ENCODE measurements around the gene DEFB119.

GRCh38 chr20:31403886-31404285 is 13.5 kb upstream of the DEFB119 start:
- TF ChIP-seq, protein P1, sequence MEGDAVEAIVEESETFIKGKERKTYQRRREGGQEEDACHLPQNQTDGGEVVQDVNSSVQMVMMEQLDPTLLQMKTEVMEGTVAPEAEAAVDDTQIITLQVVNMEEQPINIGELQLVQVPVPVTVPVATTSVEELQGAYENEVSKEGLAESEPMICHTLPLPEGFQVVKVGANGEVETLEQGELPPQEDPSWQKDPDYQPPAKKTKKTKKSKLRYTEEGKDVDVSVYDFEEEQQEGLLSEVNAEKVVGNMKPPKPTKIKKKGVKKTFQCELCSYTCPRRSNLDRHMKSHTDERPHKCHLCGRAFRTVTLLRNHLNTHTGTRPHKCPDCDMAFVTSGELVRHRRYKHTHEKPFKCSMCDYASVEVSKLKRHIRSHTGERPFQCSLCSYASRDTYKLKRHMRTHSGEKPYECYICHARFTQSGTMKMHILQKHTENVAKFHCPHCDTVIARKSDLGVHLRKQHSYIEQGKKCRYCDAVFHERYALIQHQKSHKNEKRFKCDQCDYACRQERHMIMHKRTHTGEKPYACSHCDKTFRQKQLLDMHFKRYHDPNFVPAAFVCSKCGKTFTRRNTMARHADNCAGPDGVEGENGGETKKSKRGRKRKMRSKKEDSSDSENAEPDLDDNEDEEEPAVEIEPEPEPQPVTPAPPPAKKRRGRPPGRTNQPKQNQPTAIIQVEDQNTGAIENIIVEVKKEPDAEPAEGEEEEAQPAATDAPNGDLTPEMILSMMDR (IDR thresholded peaks at IDR 0.05; ENCODE audit: low read depth, low read length): no peak
- TF ChIP-seq EZH2phosphoT487 (IDR thresholded peaks at IDR 0.05; ENCODE audit: low read depth): no peak

Measured in OCI-LY3 (cell line).